ENCODE results near the gene VTI1A. TPM values are rescaled to one million over a fixed set of nuclear protein-coding genes. Genes with fewer than 3 reads are reported as not detected.

VTI1A gene
- total RNA-seq, 4 donors from 2014 or later: 21.5 to 50.6 (median 37.5) TPM

DNA sequence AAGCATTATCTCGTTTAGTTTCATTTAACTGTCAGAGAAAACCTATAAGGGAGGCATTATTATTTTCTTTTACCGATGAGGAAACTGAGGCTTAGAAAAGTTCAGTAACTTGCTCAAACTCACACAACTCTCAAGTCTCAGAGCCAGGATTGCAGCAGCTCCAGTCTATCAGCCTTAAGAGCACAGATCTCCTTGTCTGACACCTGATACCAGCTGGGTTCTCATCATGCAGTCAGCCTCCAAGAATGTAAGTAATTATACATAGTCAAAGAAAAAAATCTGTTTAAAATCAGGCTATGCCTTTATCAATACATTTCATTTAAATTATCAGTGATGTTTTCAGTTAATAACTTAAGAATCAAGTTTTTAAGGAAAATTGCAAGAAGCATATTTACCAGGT, 266.4 kb downstream of the VTI1A start:
- no peaks in the 10 kb centered on the region for H3K36me3 ChIP-seq
- H3K9me3 ChIP-seq: no peaks in the 10 kb centered on the region
- DNase-seq: no peak
- TF ChIP-seq, protein P1, sequence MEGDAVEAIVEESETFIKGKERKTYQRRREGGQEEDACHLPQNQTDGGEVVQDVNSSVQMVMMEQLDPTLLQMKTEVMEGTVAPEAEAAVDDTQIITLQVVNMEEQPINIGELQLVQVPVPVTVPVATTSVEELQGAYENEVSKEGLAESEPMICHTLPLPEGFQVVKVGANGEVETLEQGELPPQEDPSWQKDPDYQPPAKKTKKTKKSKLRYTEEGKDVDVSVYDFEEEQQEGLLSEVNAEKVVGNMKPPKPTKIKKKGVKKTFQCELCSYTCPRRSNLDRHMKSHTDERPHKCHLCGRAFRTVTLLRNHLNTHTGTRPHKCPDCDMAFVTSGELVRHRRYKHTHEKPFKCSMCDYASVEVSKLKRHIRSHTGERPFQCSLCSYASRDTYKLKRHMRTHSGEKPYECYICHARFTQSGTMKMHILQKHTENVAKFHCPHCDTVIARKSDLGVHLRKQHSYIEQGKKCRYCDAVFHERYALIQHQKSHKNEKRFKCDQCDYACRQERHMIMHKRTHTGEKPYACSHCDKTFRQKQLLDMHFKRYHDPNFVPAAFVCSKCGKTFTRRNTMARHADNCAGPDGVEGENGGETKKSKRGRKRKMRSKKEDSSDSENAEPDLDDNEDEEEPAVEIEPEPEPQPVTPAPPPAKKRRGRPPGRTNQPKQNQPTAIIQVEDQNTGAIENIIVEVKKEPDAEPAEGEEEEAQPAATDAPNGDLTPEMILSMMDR (IDR thresholded peaks at IDR 0.05): no peak
- no peak for TF ChIP-seq POLR2A (IDR thresholded peaks at IDR 0.05)
- no peak overlapping the region for H3K27ac ChIP-seq
- intact Hi-C loops (cut with DNase I; ENCODE audit: low total_unique reads): no loop called here
- no peak overlapping the region for H3K4me3 ChIP-seq
- no peaks in the 10 kb centered on the region for H3K27me3 ChIP-seq
- H3K4me1 ChIP-seq: no peaks in the 10 kb centered on the region

DNA sequence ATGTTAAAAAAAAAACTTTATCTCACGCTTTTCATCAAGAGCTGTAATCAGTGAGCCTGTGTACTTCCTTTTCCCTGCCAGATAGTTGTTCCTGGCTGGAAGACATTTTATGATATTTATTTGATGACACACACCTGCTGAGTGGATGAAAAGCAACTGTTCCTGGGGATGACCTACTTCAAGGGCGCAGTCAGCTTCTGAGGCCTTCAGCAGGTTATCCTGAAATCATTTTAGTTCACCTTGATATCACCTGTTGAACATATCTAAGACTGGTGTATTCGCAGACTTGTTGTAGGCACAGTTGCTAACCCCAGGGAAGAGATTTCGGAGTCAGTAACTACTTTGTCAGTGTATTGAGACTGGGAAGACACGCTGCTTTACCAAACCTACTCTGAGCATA, 268.6 kb downstream of the VTI1A start:
- no peaks in the 10 kb centered on the region for H3K36me3 ChIP-seq
- H3K4me1 ChIP-seq: no peaks in the 10 kb centered on the region
- intact Hi-C loops (cut with DNase I; ENCODE audit: low total_unique reads): no loop called here
- TF ChIP-seq POLR2A (IDR thresholded peaks at IDR 0.05): no peak
- TF ChIP-seq, protein P1 (IDR thresholded peaks at IDR 0.05): no peak
- peak overlapping the region in 1 of 2 donors; percentile 23 for H3K27ac ChIP-seq
- no peaks in the 10 kb centered on the region for H3K9me3 ChIP-seq
- no peak for DNase-seq
- no peaks in the 10 kb centered on the region for H3K27me3 ChIP-seq
- H3K4me3 ChIP-seq: no peak overlapping the region

DNA sequence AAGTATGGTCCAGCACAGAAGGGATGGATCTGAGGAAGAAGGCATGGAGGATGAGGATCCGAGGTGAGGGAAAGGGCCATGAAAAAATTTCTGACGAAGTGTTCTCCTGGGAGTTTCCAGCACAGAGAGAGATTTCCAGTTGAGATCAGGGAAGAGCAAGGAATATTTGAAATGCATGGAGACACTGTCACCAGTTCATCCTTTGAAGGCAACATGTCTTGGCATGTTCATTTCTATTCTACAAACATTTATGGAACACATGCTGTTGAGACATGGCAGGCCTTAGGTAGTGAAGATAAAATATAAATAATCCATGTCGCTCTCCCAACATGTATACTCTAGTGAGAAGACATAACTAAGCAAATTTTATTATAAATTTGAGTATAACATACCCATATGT, 269.1 kb downstream of the VTI1A start:
- Histone ChIP-seq H3K4me1 (no peaks in the 10 kb centered on the region), H3K4me3 (no peak overlapping the region), H3K27ac (peak overlapping the region in 1 of 2 donors; percentile 23), H3K36me3 (no peaks in the 10 kb centered on the region), H3K9me3 (no peaks in the 10 kb centered on the region), H3K27me3 (no peaks in the 10 kb centered on the region)
- DNase-seq: no peak
- intact Hi-C loops (cut with DNase I; ENCODE audit: low total_unique reads): no loop called here
- no peak for TF ChIP-seq POLR2A (IDR thresholded peaks at IDR 0.05)
- TF ChIP-seq, protein P1 (IDR thresholded peaks at IDR 0.05): no peak

DNA sequence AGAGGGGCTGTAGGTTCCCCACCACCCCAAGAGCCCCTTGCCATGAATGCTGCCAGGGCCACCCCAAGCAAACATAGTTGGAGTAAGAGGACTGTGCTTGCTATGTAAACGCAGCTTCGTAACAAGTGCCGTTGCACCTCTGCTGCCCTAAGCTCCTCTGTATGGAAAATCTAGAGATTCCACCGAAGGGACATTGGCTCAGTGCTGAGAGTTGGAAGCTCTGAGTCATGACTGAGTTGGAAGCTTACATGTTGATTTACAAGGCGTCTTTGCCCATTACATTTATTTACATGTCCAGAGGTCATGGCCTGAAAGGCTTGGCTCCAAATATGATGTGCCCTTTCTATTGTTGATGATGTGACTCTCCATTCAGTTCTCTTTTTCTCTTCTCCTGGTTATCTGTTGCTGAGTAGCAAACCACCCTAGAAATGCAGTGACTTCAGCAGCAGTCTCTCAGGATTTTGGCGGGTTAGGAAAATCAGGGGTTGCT, 270.0 kb downstream of the VTI1A start:
- H3K9me3 ChIP-seq: no peaks in the 10 kb centered on the region
- no peaks in the 10 kb centered on the region for H3K36me3 ChIP-seq
- H3K4me1 ChIP-seq: no peaks in the 10 kb centered on the region
- no peak for DNase-seq
- H3K27me3 ChIP-seq: no peaks in the 10 kb centered on the region
- TF ChIP-seq, protein P1 (IDR thresholded peaks at IDR 0.05): no peak
- no peak for TF ChIP-seq POLR2A (IDR thresholded peaks at IDR 0.05)
- intact Hi-C loops (cut with DNase I; ENCODE audit: low total_unique reads): no loop called here
- H3K27ac ChIP-seq: no peak overlapping the region
- H3K4me3 ChIP-seq: no peak overlapping the region

DNA sequence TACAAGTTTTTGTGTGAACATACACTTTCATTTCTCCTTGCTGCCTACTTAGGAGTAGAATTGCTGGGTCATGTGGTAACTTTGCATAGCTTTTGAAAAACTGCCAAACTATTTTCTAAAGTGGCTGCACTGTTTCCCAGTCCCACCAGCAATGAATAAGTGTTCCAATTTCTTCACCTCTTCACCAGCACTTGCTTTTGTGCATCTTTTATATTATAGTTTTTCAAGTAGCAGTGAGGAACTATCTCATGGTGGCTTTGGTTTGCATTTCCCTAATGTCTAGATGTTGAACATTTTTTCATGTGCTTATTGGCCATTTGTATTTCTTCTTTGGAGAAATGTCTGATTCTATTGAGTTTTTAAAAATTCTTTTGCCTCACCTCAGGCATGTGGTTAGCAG, 273.2 kb downstream of the VTI1A start:
- Histone ChIP-seq H3K27me3 (no peaks in the 10 kb centered on the region), H3K27ac (no peak overlapping the region), H3K4me3 (no peak overlapping the region), H3K9me3 (no peaks in the 10 kb centered on the region), H3K36me3 (no peaks in the 10 kb centered on the region), H3K4me1 (no peaks in the 10 kb centered on the region)
- no peak for TF ChIP-seq POLR2A (IDR thresholded peaks at IDR 0.05)
- TF ChIP-seq, protein P1 (IDR thresholded peaks at IDR 0.05): no peak
- intact Hi-C loops (cut with DNase I; ENCODE audit: low total_unique reads): no loop called here
- no peak for DNase-seq

Measured in uterus (tissue), 4 donors.